Neural cell (in vitro differentiated cells): Measurements from ENCODE around the gene STAT3. TPM values are rescaled to one million over a fixed set of nuclear protein-coding genes. Genes with fewer than 3 reads are reported as not detected.
"Not testable (repeated sequence)": the region's sequence is repeated elsewhere in the genome, so short reads cannot be mapped to it uniquely, and the experiment has no call there.

Source experiments
- H2AFZ ChIP-seq: fragments of 200-600, 300-800 bp; sonication (generic), shearing (Covaris generic); 2 replicates; pipeline ENCODE4 v1.6.0; 2014; ENCODE audit warnings: low read depth, mild to moderate bottlenecking, antibody characterized with exemption, low read length, moderate library complexity
- H3F3A ChIP-seq: fragments of 200-600 bp; shearing (Covaris generic); 2 replicates; pipeline ENCODE4 v1.6.1; 2016; ENCODE audit warnings: mild to moderate bottlenecking, moderate library complexity, mixed read lengths, antibody characterized with exemption, low read length; ENCODE audit not compliant: insufficient read depth, poor library complexity, severe bottlenecking
- H3K27ac ChIP-seq: fragments of 200-600, 300-800 bp; sonication (generic), shearing (Covaris generic); 2 replicates; pipeline ENCODE4 v1.5.1; 2014; ENCODE audit warnings: mild to moderate bottlenecking, low read length, moderate library complexity
- H3K27me3 ChIP-seq: fragments of 300-800, 200-600 bp; sonication (generic), shearing (Covaris generic); 2 replicates; pipeline ENCODE4 v1.6.0; 2014; ENCODE audit warnings: mild to moderate bottlenecking, low read depth, low read length, moderate library complexity; ENCODE audit not compliant: insufficient read depth
- H3K36me3 ChIP-seq: fragments of 300-800, 200-600 bp; sonication (generic), shearing (Covaris generic); 2 replicates; pipeline ENCODE4 v1.5.1; 2014; ENCODE audit warnings: mild to moderate bottlenecking, antibody characterized with exemption, low read length, moderate library complexity; ENCODE audit not compliant: insufficient read depth
- H3K4me2 ChIP-seq: fragments of 300-800, 200-600 bp; sonication (generic), shearing (Covaris generic); 2 replicates; pipeline ENCODE4 v1.6.0; 2014; ENCODE audit warnings: mild to moderate bottlenecking, low read length
- H3K4me3 ChIP-seq: fragments of 300-800, 200-600 bp; sonication (generic), shearing (Covaris generic); 2 replicates; pipeline ENCODE4 v1.5.1; 2014; ENCODE audit warnings: mild to moderate bottlenecking, low read length, moderate library complexity
- H3K79me2 ChIP-seq: fragments of 200-600 bp; shearing (Covaris generic); replicated peaks from 2 replicates; pipeline ENCODE4 v1.6.0; 2014; ENCODE audit warnings: mild to moderate bottlenecking, low read length, moderate library complexity; ENCODE audit not compliant: insufficient read depth
- H3K9ac ChIP-seq: fragments of 300-800, 200-600 bp; sonication (generic), shearing (Covaris generic); 2 replicates; pipeline ENCODE4 v1.6.1; 2016; ENCODE audit warnings: mild to moderate bottlenecking, low read length, mixed read lengths
- H3K9me2 ChIP-seq: fragments of 200-600 bp; shearing (Covaris generic); 2 replicates; pipeline ENCODE4 v1.6.1; 2016; ENCODE audit warnings: mild to moderate bottlenecking, low read length, mixed read lengths; ENCODE audit not compliant: insufficient read depth
- H3K9me3 ChIP-seq: fragments of 200-600, 300-800 bp; sonication (generic), shearing (Covaris generic); 2 replicates; pipeline ENCODE4 v1.6.1; 2016; ENCODE audit warnings: mild to moderate bottlenecking, mixed run types, low read length, moderate library complexity, mixed read lengths
- H4K20me1 ChIP-seq: fragments of 200-600 bp; shearing (Covaris generic); 2 replicates; pipeline ENCODE4 v1.6.1; 2016; ENCODE audit warnings: mild to moderate bottlenecking, mixed run types; ENCODE audit not compliant: insufficient read depth
- EP300 ChIP-seq: fragments of 450-650 bp; conservative IDR thresholded peaks from 2 replicates; pipeline ENCODE4 v1.6.1; 2014; ENCODE audit warnings: antibody characterized with exemption, mild to moderate bottlenecking, moderate library complexity; ENCODE audit not compliant: poor library complexity, severe bottlenecking
- EZH2 ChIP-seq: fragments of 200-600, 300-800 bp; shearing (Covaris generic), sonication (generic); IDR thresholded peaks from 2 replicates; pipeline ENCODE4 v1.6.1; 2014; ENCODE audit warnings: antibody characterized with exemption, low read length, borderline replicate concordance, mild to moderate bottlenecking; ENCODE audit not compliant: insufficient read depth, poor library complexity, severe bottlenecking
- MXI1 ChIP-seq: fragments of 450-650 bp; conservative IDR thresholded peaks from 2 replicates; pipeline ENCODE4 v1.6.1; 2014; ENCODE audit warnings: antibody characterized with exemption, mild to moderate bottlenecking; ENCODE audit not compliant: poor library complexity, severe bottlenecking
- POLR2AphosphoS5 ChIP-seq: IDR thresholded peaks from 2 replicates; pipeline ENCODE4 v1.6.1; 2012
- RAD21 ChIP-seq: fragments of 450-650 bp; conservative IDR thresholded peaks from 2 replicates; pipeline ENCODE4 v1.6.1; 2014; ENCODE audit warnings: antibody characterized with exemption, mild to moderate bottlenecking, moderate library complexity
- SMC3 ChIP-seq: fragments of 450-650 bp; conservative IDR thresholded peaks from 2 replicates; pipeline ENCODE4 v1.6.1; 2014; ENCODE audit warnings: antibody characterized with exemption, mild to moderate bottlenecking, moderate library complexity; ENCODE audit not compliant: poor library complexity
- TAF1 ChIP-seq: IDR thresholded peaks from 2 replicates; pipeline ENCODE4 v1.6.1; 2012; ENCODE audit warnings: low read depth
- polyA plus RNA-seq: library from polyadenylated mRNA; depleted of rRNA; stranded (reverse); fragments of >200 nt; gene quantifications from 2 replicates; pipeline ENCODE4 v1.2.3, GENCODE V29; 2014
- TF ChIP-seq, protein P1 (sequence below): fragments of 450-650 bp; IDR thresholded peaks from 2 replicates; pipeline ENCODE4 v1.5.1; 2014; ENCODE audit warnings: antibody characterized with exemption, mild to moderate bottlenecking, moderate library complexity; ENCODE audit not compliant: poor library complexity, severe bottlenecking
- TF ChIP-seq, protein P2 (sequence below): IDR thresholded peaks from 2 replicates; pipeline ENCODE4 v1.6.1; 2012; ENCODE audit warnings: borderline replicate concordance

Gene STAT3
- polyA plus RNA-seq, 1 donor from 2014 or later = 24.2 TPM

DNA sequence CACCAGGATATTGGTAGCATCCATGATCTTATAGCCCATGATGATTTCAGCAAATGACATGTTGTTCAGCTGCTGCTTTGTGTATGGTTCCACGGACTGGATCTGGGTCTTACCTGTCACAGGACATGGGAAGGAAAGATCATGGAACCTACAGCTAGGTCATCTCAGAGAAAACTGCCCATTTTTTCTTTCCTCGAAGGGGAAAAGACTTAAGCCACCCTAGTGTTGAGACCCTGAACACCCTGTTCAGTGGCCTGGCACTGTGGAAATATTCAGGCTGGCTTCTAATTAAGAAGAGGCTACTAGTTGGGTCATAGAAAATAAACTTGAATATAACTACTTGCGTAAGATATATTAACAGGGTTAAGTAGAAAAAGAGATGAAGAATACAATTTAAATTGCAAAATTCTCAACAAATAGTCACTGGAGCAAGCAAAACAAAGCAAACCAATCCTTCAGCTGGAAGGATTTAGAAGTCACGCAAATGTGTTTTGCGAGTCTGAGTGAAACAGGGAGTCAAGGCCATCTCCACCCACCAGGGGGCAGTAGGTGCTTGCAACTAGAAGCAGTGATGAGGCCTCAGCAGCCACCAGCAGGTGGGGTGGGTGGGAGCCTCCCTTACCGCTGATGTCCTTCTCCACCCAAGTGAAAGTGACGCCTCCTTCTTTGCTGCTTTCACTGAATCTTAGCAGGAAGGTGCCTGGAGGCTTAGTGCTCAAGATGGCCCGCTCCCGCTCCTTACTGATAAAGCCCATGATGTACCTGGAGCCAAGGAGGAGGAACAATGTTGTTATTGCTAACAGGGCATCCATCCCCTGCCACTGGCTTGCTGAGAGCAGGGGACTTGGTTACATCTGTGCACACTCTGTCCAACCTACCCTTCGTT lies 65.6 kb downstream of the STAT3 start:
- Histone ChIP-seq H3K79me2 (no peaks in the 10 kb centered on the region), H3K9ac (no peak overlapping the region), H3K9me3 (no peaks in the 10 kb centered on the region), H3K4me3 (no peak overlapping the region), H3K27ac (no peak overlapping the region), H3K9me2 (no peaks in the 10 kb centered on the region), H3K27me3 (no peaks in the 10 kb centered on the region), H3K4me2 (no peak overlapping the region), H4K20me1 (no peaks in the 10 kb centered on the region), H3F3A (no peaks in the 10 kb centered on the region), H2AFZ (no peak overlapping the region), H3K36me3 (no peaks in the 10 kb centered on the region)
- TF ChIP-seq POLR2AphosphoS5 (no peak), EZH2 (no peak), MXI1 (no peak), SMC3 (peak; percentile 98), EP300 (no peak), RAD21 (peak; percentile 98), TAF1 (no peak)
- TF ChIP-seq, protein P1, sequence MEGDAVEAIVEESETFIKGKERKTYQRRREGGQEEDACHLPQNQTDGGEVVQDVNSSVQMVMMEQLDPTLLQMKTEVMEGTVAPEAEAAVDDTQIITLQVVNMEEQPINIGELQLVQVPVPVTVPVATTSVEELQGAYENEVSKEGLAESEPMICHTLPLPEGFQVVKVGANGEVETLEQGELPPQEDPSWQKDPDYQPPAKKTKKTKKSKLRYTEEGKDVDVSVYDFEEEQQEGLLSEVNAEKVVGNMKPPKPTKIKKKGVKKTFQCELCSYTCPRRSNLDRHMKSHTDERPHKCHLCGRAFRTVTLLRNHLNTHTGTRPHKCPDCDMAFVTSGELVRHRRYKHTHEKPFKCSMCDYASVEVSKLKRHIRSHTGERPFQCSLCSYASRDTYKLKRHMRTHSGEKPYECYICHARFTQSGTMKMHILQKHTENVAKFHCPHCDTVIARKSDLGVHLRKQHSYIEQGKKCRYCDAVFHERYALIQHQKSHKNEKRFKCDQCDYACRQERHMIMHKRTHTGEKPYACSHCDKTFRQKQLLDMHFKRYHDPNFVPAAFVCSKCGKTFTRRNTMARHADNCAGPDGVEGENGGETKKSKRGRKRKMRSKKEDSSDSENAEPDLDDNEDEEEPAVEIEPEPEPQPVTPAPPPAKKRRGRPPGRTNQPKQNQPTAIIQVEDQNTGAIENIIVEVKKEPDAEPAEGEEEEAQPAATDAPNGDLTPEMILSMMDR = peak; percentile 99

DNA sequence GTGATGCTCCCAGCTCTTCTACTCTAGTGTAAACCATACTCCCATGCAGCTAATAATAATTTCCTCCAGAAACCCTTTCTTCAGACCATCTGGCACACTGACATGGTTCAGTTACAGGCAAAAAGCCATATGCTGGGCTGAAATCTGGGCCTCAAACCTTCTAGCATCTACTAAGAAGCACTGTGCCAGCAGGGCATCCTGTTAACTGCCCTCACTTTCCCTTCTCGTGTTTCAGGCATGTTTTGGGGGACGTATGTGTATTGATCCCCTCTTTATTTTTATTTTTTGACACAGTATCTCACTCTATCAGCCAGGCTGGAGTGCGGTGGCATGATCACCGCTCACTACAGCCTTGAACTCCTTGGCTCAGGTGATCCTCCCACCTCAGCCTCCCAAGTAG lies 66.7 kb downstream of the STAT3 start:
- no peak overlapping the region for H3K4me3 ChIP-seq
- H3F3A ChIP-seq = no peaks in the 10 kb centered on the region
- no peaks in the 10 kb centered on the region for H3K79me2 ChIP-seq
- H4K20me1 ChIP-seq = no peaks in the 10 kb centered on the region
- H3K9ac ChIP-seq = no peak overlapping the region
- H3K4me2 ChIP-seq = no peak overlapping the region
- H3K36me3 ChIP-seq = no peaks in the 10 kb centered on the region
- no peak overlapping the region for H2AFZ ChIP-seq
- TF ChIP-seq, protein P1 = no peak
- TF ChIP-seq RAD21 (no peak), TAF1 (no peak), POLR2AphosphoS5 (no peak), SMC3 (no peak), MXI1 (no peak), EZH2 (no peak), EP300 (no peak)
- TF ChIP-seq, protein P2, sequence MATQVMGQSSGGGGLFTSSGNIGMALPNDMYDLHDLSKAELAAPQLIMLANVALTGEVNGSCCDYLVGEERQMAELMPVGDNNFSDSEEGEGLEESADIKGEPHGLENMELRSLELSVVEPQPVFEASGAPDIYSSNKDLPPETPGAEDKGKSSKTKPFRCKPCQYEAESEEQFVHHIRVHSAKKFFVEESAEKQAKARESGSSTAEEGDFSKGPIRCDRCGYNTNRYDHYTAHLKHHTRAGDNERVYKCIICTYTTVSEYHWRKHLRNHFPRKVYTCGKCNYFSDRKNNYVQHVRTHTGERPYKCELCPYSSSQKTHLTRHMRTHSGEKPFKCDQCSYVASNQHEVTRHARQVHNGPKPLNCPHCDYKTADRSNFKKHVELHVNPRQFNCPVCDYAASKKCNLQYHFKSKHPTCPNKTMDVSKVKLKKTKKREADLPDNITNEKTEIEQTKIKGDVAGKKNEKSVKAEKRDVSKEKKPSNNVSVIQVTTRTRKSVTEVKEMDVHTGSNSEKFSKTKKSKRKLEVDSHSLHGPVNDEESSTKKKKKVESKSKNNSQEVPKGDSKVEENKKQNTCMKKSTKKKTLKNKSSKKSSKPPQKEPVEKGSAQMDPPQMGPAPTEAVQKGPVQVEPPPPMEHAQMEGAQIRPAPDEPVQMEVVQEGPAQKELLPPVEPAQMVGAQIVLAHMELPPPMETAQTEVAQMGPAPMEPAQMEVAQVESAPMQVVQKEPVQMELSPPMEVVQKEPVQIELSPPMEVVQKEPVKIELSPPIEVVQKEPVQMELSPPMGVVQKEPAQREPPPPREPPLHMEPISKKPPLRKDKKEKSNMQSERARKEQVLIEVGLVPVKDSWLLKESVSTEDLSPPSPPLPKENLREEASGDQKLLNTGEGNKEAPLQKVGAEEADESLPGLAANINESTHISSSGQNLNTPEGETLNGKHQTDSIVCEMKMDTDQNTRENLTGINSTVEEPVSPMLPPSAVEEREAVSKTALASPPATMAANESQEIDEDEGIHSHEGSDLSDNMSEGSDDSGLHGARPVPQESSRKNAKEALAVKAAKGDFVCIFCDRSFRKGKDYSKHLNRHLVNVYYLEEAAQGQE = no peak
- H3K9me3 ChIP-seq = no peaks in the 10 kb centered on the region
- no peak overlapping the region for H3K27ac ChIP-seq
- H3K27me3 ChIP-seq = no peaks in the 10 kb centered on the region
- H3K9me2 ChIP-seq = no peaks in the 10 kb centered on the region

DNA sequence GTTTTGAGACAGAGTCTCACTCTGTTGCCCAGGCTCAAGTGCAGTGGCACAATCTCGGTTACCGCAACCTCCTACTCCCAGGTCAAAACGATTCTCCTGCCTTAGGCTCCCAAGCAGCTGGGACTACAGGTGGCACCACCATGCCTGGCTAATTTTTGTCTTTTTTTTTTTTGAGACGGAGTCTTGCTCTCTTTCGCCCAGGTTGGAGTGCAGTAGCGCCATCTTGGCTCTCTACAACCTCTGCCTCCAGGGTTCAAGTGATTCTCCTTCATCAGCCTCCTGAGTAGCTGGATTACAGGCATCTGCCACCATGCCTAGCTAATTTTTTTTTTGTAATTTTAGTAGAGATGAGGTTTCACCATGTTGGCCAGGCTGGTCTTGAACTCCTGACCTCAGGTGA lies 70.3 kb downstream of the STAT3 start:
- H3K9me2 ChIP-seq, H4K20me1 ChIP-seq, H2AFZ ChIP-seq, H3K4me3 ChIP-seq, H3K36me3 ChIP-seq, H3K9ac ChIP-seq, H3K27me3 ChIP-seq, H3K27ac ChIP-seq, H3K4me2 ChIP-seq, H3K79me2 ChIP-seq, H3F3A ChIP-seq, H3K9me3 ChIP-seq: not testable (repeated sequence)
